Renal pelvis (tissue), 12 donors: ENCODE data around the gene FANCC. TPM values are rescaled to one million over a fixed set of nuclear protein-coding genes. Genes with fewer than 3 reads are reported as not detected.
A peak's percentile ranks its signal among the peaks of the same experiment; 100 is the strongest.

Source experiments
- DNase-seq: peaks from one replicate; pipeline ENCODE4 v3.0.0-alpha.2; 2013
- long read RNA-seq, 16 experiments: transcript quantifications; one replicate each; lab custom pipeline, GENCODE V29; 2026
- polyA plus RNA-seq, 3 donors: library from polyadenylated mRNA; unstranded; fragments of 120-200 nt; gene quantifications; one replicate each; pipeline ENCODE4 v1.2.1, GENCODE V29; 2013; ENCODE audit not compliant: insufficient read length in 3 of 3

Gene FANCC, protein sequence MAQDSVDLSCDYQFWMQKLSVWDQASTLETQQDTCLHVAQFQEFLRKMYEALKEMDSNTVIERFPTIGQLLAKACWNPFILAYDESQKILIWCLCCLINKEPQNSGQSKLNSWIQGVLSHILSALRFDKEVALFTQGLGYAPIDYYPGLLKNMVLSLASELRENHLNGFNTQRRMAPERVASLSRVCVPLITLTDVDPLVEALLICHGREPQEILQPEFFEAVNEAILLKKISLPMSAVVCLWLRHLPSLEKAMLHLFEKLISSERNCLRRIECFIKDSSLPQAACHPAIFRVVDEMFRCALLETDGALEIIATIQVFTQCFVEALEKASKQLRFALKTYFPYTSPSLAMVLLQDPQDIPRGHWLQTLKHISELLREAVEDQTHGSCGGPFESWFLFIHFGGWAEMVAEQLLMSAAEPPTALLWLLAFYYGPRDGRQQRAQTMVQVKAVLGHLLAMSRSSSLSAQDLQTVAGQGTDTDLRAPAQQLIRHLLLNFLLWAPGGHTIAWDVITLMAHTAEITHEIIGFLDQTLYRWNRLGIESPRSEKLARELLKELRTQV
- polyA plus RNA-seq: 10 to 100 TPM; 20.0 to 26.9 (median 26.2) TPM
- long read RNA-seq, donor 1, full-length matches to known transcripts: 2 of 2 reads
- long read RNA-seq, donor 1, partial matches to known transcripts: 0 of 2 reads
- long read RNA-seq, donor 1, other reads (novel, unspliced or antisense): 0 of 2 reads
- long read RNA-seq, donor 2, full-length matches to known transcripts: 4 of 4 reads
- long read RNA-seq, donor 2, partial matches to known transcripts: 0 of 4 reads
- long read RNA-seq, donor 2, other reads (novel, unspliced or antisense): 0 of 4 reads
- long read RNA-seq, donor 3: 0 reads
- long read RNA-seq, donor 4, full-length matches to known transcripts: 1 of 1 reads
- long read RNA-seq, donor 4, partial matches to known transcripts: 0 of 1 reads
- long read RNA-seq, donor 4, other reads (novel, unspliced or antisense): 0 of 1 reads
- long read RNA-seq, donor 5, full-length matches to known transcripts: 2 of 2 reads
- long read RNA-seq, donor 5, partial matches to known transcripts: 0 of 2 reads
- long read RNA-seq, donor 5, other reads (novel, unspliced or antisense): 0 of 2 reads
- long read RNA-seq, donor 6: 0 reads
- long read RNA-seq, donor 7, full-length matches to known transcripts: 3 of 3 reads
- long read RNA-seq, donor 7, partial matches to known transcripts: 0 of 3 reads
- long read RNA-seq, donor 7, other reads (novel, unspliced or antisense): 0 of 3 reads
- long read RNA-seq, donor 8: 0 reads
- long read RNA-seq, donor 9, full-length matches to known transcripts: 3 of 3 reads
- long read RNA-seq, donor 9, partial matches to known transcripts: 0 of 3 reads
- long read RNA-seq, donor 9, other reads (novel, unspliced or antisense): 0 of 3 reads
- long read RNA-seq, donor 10, full-length matches to known transcripts: 3 of 3 reads
- long read RNA-seq, donor 10, partial matches to known transcripts: 0 of 3 reads
- long read RNA-seq, donor 10, other reads (novel, unspliced or antisense): 0 of 3 reads
- long read RNA-seq, donor 11, full-length matches to known transcripts: 3 of 3 reads
- long read RNA-seq, donor 11, partial matches to known transcripts: 0 of 3 reads
- long read RNA-seq, donor 11, other reads (novel, unspliced or antisense): 0 of 3 reads
- long read RNA-seq, donor 12, full-length matches to known transcripts: 1 of 1 reads
- long read RNA-seq, donor 12, partial matches to known transcripts: 0 of 1 reads
- long read RNA-seq, donor 12, other reads (novel, unspliced or antisense): 0 of 1 reads
- long read RNA-seq, donor 13, full-length matches to known transcripts: 2 of 2 reads
- long read RNA-seq, donor 13, partial matches to known transcripts: 0 of 2 reads
- long read RNA-seq, donor 13, other reads (novel, unspliced or antisense): 0 of 2 reads
- long read RNA-seq, donor 14: 0 reads
- long read RNA-seq, donor 15, full-length matches to known transcripts: 5 of 5 reads
- long read RNA-seq, donor 15, partial matches to known transcripts: 0 of 5 reads
- long read RNA-seq, donor 15, other reads (novel, unspliced or antisense): 0 of 5 reads
- long read RNA-seq, donor 16, full-length matches to known transcripts: 1 of 1 reads
- long read RNA-seq, donor 16, partial matches to known transcripts: 0 of 1 reads
- long read RNA-seq, donor 16, other reads (novel, unspliced or antisense): 0 of 1 reads

DNA sequence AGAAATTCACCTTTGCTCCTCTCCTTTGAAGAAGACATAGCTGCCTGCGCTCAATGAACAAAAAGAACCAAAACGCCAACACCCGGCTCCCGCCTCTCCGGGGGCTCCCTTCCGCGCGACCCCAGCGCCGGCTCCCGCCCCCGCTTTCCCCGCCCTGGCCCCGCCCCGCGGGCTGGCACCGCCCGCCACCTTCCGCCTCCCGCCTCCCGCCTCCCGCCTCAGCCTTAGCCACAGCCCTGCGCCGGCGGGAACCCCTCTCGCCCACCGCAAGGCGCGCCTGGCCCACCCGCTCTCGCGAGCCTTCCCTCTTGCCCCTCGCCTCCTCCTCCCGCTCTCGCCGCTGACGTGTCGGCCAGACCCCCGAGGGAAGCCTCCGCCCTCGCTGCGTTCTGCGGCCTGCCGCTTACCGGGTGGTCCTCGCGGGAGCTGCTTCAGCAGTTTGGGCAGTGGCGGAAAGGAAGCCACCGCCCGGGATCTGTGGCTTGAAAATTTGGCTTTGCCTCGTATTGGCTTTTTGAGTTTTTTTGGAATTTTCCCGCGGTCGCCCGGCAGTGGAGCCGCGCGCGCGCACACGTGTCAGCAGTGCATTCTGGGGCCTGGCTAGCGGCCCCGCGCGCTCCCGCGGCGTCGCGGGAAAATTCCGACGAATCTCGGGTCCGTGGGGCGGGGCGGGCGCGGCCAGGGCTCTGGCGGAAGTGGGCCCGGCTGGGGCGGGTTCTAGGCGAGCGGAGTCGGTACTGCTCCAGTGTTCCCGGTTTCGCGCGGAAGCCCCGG lies at the start of gene FANCC:
Gene FANCC, minus strand, starts transcription at position 591 of the 774 bp plus-strand sequence. CDS start 68,418 bp downstream, outside the sequence.
- DNase-seq: peak; percentile 93

DNA sequence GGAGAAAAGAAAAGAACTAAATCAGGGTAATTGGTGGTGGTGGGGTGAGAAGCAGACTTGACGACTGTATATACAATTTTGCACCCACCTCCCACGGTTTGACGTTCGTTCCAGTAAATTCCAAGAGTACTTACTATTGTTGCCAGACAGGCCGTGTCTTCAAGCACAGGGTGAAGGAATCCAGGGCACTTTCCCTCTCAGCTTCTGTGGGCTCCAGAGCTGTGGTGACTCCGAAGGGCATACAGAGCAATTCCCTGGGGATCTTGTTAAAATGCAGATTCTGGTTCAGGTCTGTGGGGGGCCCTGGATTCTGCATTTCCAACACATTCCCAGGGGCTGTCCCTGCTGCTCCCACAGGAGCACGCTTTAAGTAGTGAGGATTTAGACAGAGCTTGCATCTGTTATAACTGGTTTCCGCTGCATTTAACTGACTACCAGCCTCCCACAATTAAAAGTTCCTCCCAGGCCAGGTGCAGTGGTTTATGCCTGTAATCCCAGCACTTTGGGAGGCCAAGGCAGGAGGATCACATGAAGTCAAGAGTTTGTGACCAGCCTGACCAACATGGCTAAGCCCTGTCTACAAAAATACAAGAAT lies 49.3 kb upstream of the FANCC start:
- DNase-seq: no peak

DNA sequence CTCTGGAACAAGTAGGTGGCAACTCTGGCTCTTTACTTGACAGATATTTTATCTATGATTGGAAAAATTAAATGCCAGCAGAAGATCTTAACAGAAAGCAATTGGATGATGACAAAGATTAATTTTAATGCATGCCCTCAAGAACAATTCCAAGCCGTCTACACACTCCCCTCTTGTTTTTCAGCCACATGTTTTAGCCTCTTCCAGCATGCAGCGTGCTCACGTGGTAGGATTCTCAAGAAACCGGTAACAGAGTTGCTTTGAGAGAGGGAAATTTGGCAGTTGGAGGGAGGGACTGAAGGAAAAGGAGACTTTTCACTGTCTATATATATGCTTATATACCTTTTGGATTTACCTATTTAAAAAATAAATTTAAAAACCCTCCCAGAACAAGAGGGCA lies 48.3 kb upstream of the FANCC start:
- no peak for DNase-seq

DNA sequence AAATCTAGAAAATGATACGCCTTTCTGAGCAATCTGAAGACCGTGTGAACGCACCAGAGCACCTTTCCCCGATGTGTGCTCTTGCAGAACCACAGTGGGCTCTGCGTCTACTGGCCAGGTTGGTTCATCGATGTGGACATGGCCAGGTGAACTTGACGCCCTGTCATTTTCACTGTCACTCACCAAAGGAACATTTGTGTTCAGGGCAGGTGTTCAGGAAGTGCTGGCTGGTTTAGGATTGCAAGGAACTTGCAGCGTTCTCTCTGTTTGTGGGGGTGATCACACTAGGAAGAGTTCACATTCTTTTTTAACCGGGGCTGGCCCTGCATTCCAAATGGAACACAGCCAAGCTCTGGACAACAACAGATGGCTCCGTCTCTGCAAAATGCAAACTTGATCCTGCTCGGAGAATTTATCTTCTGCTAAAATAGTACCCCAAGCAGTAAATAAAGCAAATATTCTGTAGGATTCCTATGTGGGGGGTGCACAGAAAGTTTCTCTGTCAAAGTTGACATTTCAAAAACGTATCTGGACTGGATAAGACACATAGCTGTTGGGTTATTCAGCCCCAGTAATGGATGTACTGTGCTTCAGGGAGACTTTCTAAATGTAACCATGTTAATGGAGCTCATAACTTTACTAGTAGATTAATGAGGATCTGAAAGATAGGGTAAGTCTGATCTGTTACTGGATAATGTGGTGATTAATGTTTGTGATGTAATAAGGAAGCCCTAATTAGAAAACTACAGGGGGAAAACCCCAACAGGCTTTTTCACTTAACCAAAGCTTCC lies 45.7 kb upstream of the FANCC start:
- peak; percentile 51 for DNase-seq

DNA sequence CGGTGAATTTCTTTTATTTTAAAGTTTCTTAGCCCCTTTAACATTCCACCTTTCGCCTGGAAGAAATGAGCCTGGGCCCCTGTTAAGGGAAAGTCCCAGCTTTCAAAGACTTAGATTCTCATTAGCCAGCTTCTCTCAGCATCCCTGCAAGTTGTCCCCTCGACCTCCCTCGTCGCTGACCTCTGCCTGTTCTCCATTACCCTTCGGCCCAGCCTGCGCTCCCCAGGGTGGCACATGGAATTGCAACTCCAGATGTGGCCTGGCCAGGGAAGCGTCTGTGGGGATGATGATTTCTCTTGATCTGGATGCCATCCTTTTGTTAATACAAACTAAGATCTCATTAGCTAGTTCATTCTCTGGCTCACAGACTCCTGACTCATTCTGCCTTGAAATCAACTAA lies 43.4 kb upstream of the FANCC start:
- no peak for DNase-seq

DNA sequence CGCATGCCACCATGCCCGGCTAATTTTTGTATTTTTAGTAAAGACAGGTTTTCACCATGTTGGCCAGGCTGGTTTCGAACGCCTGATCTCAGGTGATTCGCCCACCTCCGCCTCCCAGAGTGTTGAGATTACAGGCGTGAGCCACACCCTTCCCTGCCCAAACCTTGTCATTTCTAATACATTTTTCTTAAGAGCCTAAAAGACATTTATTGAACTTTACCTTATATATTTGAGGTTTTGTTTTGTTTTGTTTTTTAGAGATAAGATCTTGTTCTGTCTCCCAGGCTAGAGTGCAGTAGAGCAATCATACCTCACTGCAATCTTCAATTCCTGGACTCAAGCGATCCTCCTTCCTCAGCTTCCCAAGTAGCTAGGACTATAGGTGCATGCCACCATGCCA lies 39.8 kb upstream of the FANCC start:
- DNase-seq: no peak

DNA sequence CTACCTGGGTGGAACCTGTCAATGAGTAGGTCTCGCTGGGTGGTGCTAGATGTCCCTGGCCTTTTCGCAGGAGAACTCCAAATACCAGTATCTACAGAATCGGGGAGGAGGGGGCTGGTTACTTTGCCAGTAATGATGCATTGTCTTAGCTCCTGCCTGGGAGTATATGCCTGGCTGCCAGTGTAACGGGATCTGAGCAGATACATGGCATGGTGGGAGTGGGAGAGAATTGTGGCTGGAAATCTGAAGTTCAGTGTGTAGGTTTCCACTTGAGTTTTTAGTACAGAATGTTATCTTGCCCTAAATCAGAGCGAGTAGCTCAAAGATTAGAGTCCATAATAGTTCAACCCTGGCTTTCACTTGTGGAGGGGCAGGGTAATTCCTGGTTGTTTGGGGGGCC lies 38.0 kb upstream of the FANCC start:
- no peak for DNase-seq

DNA sequence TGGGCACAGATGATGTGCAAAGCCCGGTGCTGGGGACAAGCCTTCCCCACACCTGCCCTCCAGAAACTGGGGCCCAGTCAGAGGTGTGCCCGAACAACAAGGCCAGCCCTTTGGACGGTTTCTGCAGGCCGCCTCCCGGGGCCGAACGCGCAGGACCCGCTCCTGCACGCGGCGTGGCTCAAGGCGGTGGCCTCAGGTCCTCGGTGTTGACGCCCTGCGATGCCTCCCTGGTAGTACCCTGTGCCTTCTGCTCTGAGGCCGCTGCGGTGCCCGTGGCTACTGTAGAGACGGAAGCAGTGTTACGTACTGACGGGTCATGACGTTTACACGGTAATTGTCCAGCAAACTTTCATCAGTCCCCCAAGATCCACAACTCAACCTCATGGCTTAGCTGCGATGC lies 33.5 kb upstream of the FANCC start:
- DNase-seq: no peak

DNA sequence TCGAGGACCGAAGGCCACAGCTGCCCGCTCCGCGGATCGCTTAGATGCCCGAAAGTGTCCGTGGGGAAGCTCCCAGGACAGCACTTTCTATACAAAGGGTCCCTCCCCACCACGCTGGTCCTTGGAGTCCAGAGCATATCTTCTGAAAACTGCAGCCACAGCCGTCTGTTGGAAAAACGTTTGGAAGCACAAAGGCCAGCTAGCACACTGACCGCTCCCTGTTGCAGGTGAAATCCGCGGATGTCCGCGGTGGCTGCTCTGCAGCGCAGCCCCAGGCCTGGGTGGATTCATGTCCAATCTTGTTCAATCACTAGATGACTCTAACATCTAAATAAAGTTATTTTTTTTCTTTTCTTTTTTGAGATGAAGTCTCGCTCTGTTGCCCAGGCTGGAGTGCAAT lies 32.8 kb upstream of the FANCC start:
- DNase-seq: no peak

DNA sequence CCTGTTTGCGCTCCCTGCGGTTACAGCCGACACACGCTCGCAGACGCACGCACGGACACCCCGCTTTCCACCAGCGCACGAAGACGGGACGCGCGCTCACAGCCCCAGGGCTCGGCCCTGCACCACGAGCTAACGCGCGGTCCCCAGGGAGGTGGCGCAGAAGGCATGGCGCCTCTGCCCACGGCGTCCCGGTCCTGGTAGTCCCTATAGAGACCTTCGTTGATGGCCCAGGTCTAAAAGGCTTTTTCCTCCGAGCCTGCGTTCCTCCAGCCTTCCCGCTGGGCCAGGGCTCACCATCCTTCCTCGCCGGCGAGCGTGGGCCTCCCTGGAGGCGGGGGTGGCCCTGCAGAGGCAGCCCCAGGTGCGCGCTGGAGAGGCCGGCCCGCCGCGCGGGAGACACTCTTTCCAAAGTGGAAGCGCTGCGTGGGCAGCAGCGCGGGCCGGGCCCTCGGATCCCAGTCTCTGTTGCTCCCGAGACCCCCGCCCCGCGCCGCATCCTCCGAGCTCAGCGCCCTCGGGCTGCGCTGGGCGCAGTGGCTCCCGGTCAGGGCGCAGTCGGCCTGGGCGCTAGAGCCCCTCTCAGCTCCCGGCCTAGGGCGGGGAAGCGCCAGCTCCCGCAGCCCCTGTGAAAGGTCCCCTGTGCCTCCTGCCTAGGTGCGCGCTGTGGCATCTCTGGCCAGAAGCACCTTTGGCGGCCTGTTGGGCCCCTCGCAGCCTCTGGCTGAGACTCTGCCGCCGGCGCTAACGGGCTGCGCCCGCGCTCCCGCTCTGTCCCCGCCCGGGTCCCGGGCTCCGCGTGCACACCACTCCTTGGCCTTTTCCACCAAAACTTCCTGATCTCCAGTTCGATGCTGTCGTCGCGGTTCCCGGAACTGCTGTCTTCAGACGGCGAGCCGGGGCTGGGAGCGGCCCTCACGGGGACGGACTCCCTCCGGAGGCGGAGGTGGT lies 31.9 kb upstream of the FANCC start:
- DNase-seq: no peak

DNA sequence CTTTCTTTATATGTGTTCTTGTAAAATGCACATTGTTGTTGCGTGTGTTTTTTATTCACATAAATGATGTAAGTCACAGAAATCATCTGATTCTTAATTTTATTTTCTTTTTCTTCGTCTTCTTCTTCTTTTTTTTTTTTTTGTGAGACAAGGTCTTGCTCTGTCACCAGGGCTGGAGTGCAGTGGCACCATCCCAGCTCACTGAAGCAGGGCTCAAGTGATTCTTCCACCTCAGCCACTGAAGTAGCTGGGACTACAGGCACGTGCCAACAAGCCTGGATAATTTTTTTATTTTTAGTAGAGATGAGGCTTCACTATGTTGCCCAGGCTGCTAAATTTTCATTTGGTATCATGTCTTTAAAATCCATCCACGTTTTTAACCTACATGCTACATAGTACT lies 28.5 kb upstream of the FANCC start:
- no peak for DNase-seq

DNA sequence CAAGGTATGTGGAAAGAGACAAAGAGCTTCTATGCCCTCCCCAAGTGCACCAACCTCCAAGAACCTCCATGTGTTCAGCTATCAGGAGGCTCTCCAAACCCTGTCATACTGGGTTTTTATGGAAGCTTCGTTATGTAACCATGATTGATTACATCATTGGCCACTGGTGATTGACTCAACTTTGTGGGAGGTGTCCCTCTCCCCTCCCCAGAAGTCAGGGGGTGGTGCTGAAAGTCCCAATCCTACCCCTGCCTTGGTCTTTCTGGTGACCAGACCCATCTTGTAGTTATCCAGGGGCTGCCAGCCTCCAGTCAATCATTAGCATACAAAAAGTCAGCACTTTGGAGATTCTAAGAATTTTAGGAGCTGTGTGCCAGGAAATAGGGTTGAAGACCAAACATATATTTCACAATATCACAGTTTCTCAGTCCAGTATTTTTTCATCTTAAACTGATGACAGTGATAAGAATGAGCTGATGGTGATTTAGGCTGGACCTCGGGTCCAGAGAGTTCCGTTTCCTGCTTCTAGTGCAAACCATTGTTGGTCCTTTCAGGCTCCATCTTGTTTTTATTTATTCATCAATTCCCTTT lies 27.3 kb upstream of the FANCC start:
- no peak for DNase-seq

DNA sequence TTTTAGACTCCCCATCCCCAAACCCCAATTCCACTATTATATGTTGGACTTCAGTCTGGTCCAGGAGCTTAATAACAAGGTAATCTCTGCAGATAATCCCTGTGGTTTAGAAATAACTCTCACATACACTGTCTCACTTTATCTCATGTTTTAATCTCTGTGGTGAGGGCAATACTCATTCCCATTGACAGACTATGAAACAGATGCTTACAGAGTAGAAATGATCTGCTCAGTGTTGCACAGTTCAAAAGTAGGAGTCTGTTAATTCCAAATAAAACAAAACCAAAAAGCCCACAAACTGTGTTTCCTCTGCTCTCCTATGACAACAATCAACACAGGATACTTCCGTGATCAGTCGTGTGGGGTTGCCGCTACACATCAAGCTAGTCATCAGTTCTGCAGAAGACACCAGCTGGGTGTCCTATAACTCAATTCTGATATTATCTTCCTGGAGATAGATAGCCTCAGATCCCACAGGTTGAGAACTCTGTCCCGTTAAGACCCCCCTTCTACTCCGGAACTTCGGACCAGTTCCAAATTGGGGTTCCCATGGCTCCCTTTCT lies 26.3 kb upstream of the FANCC start:
- DNase-seq: no peak

DNA sequence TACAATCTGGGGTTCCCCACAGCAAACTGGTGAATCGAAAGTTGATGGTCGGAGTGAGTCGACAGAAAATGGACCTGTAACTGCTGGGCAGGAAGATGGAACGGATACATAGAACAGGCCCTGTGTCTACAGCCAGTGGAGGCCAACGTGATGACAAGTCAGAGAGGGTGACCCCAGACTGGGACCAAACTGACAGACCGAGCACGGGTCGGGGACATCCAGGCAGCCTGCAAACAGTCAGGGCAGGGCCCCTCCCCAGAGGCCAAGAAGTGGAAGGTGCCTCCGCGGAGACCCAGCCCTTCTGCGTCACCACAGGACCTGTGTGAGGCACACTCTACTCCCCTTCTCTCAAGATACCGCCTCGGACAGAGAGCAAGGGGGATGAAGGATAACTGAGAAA lies 25.1 kb upstream of the FANCC start:
- no peak for DNase-seq

DNA sequence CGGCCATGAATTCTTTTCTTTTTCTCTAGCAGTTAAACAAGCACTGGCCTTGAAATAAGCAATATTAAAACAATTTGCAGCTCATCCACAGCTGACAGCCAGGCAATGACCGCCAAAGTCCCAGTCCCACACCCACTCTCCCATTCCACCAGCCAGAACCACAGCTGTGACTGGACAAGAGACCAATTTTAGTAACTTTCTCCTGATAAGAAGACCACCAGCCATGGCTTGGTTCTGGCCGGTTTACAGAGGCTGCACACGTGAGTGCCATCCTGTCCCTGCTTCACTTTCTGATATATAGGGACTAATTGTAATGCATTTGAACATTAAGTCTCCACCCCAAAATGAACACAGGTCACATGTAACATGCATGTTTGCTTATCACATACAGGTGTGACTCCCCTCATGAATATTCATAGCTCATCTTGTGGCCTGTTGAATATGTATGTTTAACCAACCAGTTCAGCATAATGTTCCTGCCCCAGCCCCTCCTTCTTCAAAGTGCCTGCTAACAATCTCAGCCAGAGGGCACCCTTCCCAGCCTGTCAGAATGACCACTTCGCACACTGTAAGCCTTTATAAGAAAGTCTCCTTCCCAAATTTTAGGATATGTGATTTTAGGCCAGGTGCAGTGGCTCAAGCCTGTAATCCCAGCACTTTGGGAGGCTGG lies 23.9 kb upstream of the FANCC start:
- DNase-seq: no peak
